Measurements from ENCODE around the gene RFFL.
A peak's percentile ranks its signal among the peaks of the same experiment; 100 is the strongest.

The RFFL gene

DNA sequence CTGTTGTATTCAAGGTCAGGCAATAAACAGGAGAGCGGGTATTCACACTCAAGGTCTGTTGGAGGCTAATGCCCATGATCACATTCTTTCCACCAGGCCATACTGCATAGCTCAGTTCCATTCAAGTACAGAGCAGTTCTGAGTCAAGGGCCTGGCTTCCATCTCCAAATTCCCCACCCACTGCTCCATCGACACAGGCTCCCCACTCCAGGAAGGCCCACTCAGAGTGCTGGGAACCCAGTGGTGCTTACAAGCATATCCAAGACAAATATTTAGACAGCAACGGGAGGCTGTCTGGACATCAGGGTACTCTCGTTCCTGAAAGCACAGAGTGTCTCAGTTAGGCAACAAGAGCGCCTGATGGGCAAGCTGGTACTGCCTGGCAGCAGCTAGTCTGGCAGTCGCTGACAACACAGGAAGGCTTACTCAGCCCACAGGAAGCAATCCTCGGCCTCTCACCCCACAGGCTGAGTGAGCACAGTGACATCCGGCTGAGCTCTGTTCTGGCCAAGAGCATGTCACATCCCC is 40.9 kb downstream of the RFFL start:
- H3K4me3 ChIP-seq (replicated peaks; ENCODE audit: low read depth, low read length) = no peak overlapping the region
- DNase-seq (ENCODE audit: extremely low read depth, low read depth) = peak; percentile 61

GRCh38 chr17:35021520-35022380 is 41.8 kb downstream of the RFFL start:
- no peak for DNase-seq (ENCODE audit: extremely low read depth, low read depth)
- H3K4me3 ChIP-seq (replicated peaks; ENCODE audit: low read depth, low read length) = no peak overlapping the region
- TF ChIP-seq CTCF (IDR thresholded peaks at IDR 0.05; ENCODE audit: low read depth, low read length, missing control alignments) = no peak

More for the DNA sequence above, 40.9 kb downstream of the RFFL start:
- no peak for TF ChIP-seq CTCF (IDR thresholded peaks at IDR 0.05; ENCODE audit: low read depth, low read length, missing control alignments)

DNA sequence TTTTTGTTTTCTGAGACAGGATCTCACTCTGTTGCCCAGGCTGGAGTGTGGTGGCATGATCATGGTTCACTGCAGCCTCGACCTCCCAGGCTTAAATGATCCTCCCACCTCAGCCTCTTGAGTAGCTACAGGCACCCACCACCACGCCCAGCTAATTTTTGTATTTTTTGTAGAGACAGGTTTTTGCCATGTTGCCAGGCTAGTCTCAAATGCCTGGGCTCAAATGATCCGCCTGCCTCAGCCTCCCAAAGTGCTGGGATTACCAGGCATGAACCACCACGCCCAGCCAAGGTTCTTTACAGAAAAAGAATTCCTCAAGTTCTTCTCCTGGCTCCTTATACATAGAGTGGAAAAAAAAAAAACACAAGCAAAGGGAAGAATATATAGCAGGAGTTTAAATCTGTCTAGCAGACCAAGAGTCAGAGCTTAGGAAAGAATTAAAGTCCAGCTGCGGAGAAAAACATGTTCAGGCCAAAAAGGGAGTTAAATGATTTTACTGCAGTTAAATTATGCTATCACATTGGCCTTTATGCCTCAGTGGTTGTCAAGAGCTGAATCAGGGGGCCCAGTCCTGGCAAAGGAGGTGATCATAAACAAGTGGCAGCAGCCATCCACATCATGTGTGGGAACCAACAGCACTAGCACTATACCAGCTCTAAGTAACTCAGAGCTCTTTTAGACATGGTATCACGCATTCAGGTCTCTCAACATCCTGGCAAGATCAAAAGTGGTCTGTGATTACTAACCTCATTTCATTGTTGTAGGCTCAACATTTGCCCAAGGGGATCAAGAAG is 43.9 kb downstream of the RFFL start:
- H3K4me3 ChIP-seq (replicated peaks; ENCODE audit: low read depth, low read length) = no peak overlapping the region
- DNase-seq (ENCODE audit: extremely low read depth, low read depth) = no peak
- no peak for TF ChIP-seq CTCF (IDR thresholded peaks at IDR 0.05; ENCODE audit: low read depth, low read length, missing control alignments)

GRCh38 chr17:35018814-35019213 is 44.7 kb downstream of the RFFL start:
- no peak overlapping the region for H3K4me3 ChIP-seq (replicated peaks; ENCODE audit: low read depth, low read length)
- TF ChIP-seq CTCF (IDR thresholded peaks at IDR 0.05; ENCODE audit: low read depth, low read length, missing control alignments) = no peak
- DNase-seq (ENCODE audit: extremely low read depth, low read depth) = no peak

DNA sequence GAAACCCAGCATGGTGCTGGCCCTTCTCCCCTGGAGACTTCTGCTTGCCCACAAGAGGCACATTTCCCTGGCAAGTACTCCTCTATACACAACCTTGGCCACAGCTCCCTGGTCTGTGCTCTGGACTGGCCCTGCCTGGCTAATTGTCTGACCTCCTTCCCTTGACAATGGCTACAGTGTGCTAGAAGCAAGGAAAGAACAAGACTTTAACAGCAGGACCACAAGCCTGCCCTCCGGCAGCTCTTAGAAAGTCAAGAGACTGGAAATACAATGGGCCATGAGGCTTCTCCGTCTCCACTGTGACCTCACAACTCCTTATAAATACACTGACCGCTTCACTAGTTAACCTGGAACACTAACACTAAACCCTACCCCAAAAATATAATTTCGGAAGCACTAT is 46.5 kb downstream of the RFFL start:
- H3K4me3 ChIP-seq (replicated peaks; ENCODE audit: low read depth, low read length) = no peak overlapping the region
- DNase-seq (ENCODE audit: extremely low read depth, low read depth) = no peak
- TF ChIP-seq CTCF (IDR thresholded peaks at IDR 0.05; ENCODE audit: low read depth, low read length, missing control alignments) = no peak

GRCh38 chr17:35016369-35016768 is 47.1 kb downstream of the RFFL start:
- TF ChIP-seq CTCF (IDR thresholded peaks at IDR 0.05; ENCODE audit: low read depth, low read length, missing control alignments) = no peak
- no peak for DNase-seq (ENCODE audit: extremely low read depth, low read depth)
- H3K4me3 ChIP-seq (replicated peaks; ENCODE audit: low read depth, low read length) = no peak overlapping the region

All from HFF-Myc (cell line).